Measurements from ENCODE around the gene LSM10.

The LSM10 gene

DNA sequence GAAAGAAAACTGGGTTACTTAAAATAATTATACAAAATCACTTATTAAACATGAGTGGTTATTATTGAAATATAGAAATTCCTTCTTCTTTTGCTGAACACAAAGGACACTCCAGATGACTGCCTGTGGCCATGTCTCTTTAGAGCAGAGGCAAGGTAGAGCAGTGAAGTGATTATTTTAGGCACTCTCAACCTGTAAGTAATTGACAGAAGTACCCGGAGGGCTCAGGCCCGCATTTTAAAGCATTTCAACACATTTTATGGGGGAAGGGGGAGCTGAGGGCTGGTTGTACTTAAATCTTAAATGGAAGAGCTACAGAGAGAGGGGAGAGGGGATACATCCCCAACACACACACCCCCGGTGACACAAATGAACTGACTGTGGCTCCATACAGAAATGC is 42.3 kb upstream of the LSM10 start:
- no peak overlapping the region for H3K4me3 ChIP-seq (ENCODE audit: low read depth, low read length)
- no peak for DNase-seq (ENCODE audit: low read depth)
- TF ChIP-seq, protein P1, sequence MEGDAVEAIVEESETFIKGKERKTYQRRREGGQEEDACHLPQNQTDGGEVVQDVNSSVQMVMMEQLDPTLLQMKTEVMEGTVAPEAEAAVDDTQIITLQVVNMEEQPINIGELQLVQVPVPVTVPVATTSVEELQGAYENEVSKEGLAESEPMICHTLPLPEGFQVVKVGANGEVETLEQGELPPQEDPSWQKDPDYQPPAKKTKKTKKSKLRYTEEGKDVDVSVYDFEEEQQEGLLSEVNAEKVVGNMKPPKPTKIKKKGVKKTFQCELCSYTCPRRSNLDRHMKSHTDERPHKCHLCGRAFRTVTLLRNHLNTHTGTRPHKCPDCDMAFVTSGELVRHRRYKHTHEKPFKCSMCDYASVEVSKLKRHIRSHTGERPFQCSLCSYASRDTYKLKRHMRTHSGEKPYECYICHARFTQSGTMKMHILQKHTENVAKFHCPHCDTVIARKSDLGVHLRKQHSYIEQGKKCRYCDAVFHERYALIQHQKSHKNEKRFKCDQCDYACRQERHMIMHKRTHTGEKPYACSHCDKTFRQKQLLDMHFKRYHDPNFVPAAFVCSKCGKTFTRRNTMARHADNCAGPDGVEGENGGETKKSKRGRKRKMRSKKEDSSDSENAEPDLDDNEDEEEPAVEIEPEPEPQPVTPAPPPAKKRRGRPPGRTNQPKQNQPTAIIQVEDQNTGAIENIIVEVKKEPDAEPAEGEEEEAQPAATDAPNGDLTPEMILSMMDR (conservative IDR thresholded peaks at IDR 0.05; ENCODE audit: low read depth, low read length): no peak

DNA sequence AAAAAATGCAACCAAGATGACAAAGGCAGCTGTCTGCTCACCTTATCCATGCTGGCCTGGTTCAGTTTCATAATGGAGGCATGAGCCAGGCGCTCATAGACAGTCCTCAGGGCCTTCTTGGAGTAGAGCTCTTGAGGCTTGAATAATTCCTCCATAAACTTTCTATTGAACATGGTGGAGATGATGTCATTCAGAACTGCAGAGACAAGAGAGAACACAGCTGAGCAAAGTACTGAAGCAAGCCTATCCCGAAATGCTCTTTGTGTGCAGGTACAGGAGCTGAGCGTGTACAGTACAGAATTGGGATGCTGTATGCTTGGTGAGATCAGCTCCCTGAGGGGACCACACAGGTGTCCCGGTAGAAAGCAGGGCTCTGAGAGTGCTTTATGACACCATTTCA is 41.0 kb upstream of the LSM10 start:
- H3K4me3 ChIP-seq (ENCODE audit: low read depth, low read length): no peak overlapping the region
- TF ChIP-seq, protein P1 (conservative IDR thresholded peaks at IDR 0.05; ENCODE audit: low read depth, low read length): no peak
- DNase-seq (ENCODE audit: low read depth): no peak

DNA sequence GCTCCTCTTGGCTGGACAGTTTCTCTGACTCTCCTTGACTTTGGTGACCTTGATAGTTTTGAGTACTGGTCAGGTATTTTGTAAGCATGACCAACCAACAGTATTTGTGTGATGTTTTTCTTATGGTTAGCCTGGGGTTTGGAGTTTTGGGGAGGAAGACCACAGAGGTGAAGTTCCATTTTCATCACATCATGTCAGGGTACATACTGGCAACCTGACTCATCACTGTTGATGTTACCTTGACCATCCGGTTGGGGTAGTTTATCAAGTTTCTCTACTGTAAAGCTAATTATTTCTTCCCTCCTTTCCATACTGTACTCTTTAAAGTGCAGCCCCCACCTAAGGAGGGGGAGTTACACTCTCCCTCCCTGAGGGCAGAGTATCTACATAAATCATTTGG is 39.1 kb upstream of the LSM10 start:
- H3K4me3 ChIP-seq (ENCODE audit: low read depth, low read length): no peak overlapping the region
- TF ChIP-seq, protein P1 (conservative IDR thresholded peaks at IDR 0.05; ENCODE audit: low read depth, low read length): no peak
- peak; percentile 57 for DNase-seq (ENCODE audit: low read depth)

DNA sequence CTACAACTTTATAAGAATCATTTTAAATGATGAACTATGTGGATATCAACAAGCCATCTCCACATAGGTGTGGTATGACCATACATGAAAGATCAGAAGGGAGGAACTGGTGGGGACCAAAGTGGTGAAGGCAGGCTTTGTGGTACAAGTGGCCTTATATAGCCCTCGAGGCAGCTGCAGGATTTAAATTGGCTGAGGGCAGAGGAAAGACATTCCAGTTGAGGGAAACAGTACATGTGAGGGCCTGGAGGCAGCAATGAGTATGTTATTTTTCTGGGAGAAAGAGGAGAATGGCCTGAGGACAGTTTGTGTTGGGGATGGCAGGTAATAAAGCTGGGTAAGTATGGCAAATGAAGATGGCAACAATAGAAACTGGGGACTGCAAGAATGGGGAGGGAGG is 35.4 kb upstream of the LSM10 start:
- TF ChIP-seq, protein P1 (conservative IDR thresholded peaks at IDR 0.05; ENCODE audit: low read depth, low read length): no peak
- H3K4me3 ChIP-seq (ENCODE audit: low read depth, low read length): no peak overlapping the region
- no peak for DNase-seq (ENCODE audit: low read depth)

DNA sequence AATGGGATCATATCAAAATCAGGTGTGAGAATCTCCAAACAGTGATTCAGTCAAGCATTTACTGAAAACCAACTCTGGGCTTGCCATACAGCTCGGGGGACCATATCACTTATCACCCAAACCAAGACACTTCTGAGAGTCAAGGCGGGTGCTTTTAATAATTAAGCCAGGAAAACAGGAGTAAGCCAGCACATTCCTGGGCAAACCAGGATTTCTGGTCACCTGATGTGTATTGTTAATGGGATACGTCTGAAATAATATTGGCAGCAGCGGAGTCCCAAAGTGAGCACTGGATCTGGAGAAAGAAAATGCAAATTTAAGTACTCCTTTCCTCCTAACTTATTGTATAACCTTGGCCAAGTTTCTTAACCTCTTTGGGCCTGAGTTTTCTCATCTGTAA is 34.9 kb upstream of the LSM10 start:
- no peak for DNase-seq (ENCODE audit: low read depth)
- TF ChIP-seq, protein P1 (conservative IDR thresholded peaks at IDR 0.05; ENCODE audit: low read depth, low read length): no peak
- no peak overlapping the region for H3K4me3 ChIP-seq (ENCODE audit: low read depth, low read length)

DNA sequence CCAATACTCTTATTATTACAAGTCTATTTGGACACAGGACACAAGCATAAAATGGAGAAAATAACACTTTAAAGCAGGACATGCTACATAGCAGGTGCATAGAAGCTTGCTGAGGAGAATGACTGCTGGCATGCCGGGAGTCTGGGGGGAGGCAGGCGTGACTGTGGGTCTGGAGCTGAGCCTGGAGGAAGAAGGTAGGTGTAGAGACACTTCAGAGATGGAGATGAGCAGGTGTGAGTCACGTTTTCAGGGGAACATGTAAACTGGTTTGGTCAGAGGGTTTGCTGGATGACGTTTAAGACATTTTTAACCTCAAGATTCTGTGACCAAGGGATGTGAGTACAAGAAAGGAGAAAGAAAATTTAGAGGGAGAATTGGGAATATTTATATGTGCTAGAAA is 28.1 kb upstream of the LSM10 start:
- no peak for DNase-seq (ENCODE audit: low read depth)
- TF ChIP-seq, protein P1 (conservative IDR thresholded peaks at IDR 0.05; ENCODE audit: low read depth, low read length): no peak
- no peak overlapping the region for H3K4me3 ChIP-seq (ENCODE audit: low read depth, low read length)

DNA sequence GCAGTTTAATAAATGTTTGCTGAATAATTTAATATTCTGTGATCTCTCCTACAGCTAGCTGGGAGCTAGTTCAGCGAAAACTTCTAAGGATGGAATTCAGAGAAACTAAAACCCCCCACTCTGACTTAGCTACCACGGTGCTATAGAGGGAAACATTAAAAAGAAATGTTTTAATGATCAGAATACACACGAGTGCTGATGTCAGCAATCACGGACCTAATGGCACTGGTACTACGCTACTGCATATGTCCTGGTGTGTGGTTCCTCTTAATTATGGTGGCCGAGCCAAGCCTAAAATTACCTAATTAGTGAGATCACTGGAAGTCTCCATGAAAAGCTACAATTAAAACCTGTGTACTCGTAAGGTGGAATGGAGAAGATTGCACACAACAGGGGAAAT is 23.9 kb upstream of the LSM10 start:
- DNase-seq (ENCODE audit: low read depth): no peak
- H3K4me3 ChIP-seq (ENCODE audit: low read depth, low read length): no peak overlapping the region
- TF ChIP-seq, protein P1 (conservative IDR thresholded peaks at IDR 0.05; ENCODE audit: low read depth, low read length): no peak

Measured in choroid plexus epithelial cell (primary cell).